ENCODE measurements around the gene FMNL3.
"Not testable (repeated sequence)": the region's sequence is repeated elsewhere in the genome, so short reads cannot be mapped to it uniquely, and the experiment has no call there.

The FMNL3 gene

DNA sequence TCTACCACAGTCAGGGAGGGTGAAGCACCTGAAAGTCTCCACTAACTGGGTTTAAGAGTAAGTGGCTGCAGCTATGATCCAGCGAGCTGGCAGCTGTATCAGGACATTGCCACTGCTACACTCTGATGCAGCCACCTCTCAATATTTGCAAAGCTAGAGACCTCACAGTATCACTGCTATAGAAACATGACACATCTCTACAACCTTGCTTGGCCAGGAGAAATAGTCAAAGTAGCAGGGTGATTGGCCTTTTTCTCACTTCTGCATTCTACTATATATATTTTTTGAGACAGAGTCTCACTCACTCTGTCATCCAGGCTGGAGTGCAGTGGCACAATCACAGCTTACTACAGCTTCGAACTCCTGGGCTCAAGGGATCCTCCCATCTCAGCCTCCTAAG lies 9.3 kb upstream of the FMNL3 start:
- no peak for DNase-seq

DNA sequence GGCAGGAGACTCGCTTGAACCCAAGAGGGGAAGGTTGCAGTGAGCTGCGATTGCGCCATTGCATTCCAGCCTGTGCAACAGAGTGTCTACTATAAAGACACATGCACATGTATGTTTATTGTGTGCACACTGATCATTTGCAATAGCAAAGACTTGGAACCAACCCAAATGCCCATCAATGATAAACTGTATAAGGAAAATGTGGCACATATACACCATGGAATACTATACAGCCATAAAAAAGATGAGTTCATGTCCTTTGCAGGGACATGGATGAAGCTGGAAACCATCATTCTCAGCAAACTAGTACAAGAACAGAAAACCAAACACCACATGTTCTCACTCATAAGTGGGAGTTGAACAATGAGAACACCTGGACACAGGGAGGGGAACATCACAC lies 6.7 kb upstream of the FMNL3 start:
- DNase-seq = not testable (repeated sequence)

GRCh38 chr12:49708851-49709250 lies 1.6 kb upstream of the FMNL3 start:
- DNase-seq = no peak

- no peak for DNase-seq
Measured at GRCh38 chr12:49707812-49708147, 575 bp upstream of the FMNL3 start.

- no peak for DNase-seq
Measured at GRCh38 chr12:49706351-49707127, 666 bp downstream of the FMNL3 start.

DNA sequence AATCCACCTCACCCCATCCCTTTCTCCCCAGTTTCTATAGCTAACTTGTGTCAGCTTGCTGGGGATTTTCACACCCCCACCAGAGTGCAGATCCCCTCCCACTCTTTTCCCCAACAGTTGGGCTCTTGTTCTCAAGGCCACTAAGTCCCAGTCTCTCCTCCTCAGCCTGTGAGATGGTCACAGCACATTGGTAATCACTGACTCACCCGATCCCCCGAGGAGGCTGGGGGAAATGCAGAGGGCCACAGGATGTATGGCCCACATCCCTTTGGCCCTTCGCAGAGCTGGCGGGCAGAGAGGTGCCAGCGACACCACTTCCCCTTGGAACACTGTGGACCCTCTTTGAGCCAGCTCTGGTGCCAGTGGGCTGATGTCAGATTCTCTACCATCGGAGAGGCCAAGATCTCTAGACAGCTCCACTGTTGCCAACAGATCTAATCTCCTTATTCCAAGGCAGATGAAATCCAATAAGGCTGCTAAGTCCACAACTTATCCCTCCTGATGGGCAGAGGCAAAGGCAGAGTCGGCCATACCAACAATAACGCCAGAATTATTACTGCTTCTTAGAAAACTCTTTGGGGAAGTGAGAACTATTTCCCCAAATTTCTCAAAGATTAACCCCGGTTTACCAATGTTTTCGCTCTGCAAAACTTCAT lies 1.6 kb downstream of the FMNL3 start:
- peak; percentile 25 for DNase-seq

DNA sequence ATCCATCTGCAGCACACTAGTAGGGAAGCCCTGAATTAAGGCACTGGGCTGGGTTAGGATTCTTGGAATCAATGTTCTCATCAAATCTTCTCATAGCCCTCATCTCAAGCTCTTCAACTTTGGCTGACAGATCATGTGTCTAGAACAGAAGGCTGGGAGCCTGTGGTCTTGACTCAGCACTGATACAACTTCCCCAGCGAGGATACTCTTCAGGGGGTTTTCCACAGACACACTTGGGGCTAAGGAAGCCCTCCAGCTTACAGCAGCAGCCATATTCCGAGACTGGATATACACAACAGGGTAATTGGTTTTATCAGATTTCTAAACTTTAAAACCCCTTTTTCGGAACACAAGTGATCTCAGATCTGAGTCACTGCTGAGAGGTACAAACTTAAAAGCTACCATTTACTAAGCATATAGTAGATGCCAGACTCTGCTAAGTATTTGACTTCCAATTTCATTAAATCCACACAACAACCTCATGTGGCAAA lies 3.5 kb downstream of the FMNL3 start:
- DNase-seq = peak; percentile 43

- DNase-seq = no peak
Measured at GRCh38 chr12:49702676-49703215, 4.5 kb downstream of the FMNL3 start.

GRCh38 chr12:49702009-49702408 lies 5.2 kb downstream of the FMNL3 start:
- no peak for DNase-seq

DNA sequence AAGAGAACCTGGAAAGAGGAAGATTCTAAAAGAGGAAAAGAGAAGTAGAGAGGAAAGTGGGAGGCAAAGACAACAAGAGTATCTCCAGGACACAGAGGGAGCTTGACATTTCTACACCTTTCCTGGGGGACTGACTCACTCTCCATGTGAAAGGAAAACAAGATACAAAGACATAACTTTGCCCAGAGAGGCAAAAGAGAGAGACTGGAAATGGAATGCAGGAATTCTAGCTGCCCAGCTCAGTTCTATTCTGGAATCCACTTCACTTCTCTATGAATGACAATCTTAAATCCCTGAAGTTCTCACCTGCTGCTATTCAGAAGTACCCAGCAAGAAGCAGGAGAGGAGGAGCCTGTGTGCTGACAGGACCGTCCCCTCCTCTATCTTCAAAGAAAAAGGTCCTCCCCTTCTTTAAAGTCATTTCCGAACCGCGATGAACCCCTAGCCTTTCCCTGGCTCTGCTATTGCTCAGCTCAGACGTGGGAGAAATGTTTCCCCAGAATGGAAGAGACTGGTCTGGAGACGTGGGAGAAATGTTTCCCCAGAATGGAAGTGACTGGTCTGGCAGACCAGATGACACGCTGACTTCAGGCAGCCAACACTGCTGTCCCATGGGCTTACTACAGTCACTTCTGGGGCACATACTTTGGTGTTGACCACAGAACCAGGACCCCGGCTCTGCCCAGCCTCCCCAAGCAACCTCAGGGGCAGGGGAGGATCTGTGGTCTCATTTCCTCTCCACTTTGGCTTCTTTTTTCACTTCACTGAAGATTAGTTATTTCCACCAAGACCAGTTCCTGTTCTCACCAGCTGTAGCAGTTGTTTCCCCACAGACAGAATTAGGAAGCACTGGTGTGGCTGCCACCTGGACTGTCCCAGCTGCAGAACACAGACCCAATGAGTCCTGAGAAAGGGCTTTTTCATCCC lies 8.3 kb downstream of the FMNL3 start:
- DNase-seq = peak; percentile 36

DNA sequence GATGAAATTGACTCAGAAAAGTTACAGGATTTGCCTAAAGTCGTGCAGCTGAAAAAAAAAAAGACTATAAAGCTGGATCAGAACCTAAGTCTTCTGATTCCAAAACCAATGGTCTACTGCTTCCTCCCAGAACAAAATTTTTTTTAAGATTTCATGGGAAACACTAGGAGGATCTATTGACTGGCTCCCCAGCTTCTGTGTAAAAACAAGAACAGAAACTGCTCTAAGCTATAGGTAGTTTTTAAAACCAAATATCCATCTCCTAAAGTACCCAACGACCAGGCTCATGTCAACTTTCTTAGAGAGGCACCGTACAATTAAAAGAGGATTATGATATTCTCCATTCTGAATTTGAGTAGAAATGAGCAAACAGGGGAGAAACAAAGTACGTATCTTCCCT lies 9.4 kb downstream of the FMNL3 start:
- DNase-seq = no peak

- no peak for DNase-seq
Measured at GRCh38 chr12:49696723-49697122, 10.5 kb downstream of the FMNL3 start.

GRCh38 chr12:49693931-49694444 lies 13.2 kb downstream of the FMNL3 start:
- DNase-seq = no peak

- DNase-seq = no peak
Measured at GRCh38 chr12:49692851-49693250, 14.4 kb downstream of the FMNL3 start.

- DNase-seq = no peak
Measured at GRCh38 chr12:49689785-49690184, 17.4 kb downstream of the FMNL3 start.

GRCh38 chr12:49689237-49689636 lies 18.0 kb downstream of the FMNL3 start:
- no peak for DNase-seq

GRCh38 chr12:49687941-49688340 lies 19.3 kb downstream of the FMNL3 start:
- no peak for DNase-seq

GRCh38 chr12:49684310-49684854 lies 22.8 kb downstream of the FMNL3 start:
- DNase-seq = no peak

DNA sequence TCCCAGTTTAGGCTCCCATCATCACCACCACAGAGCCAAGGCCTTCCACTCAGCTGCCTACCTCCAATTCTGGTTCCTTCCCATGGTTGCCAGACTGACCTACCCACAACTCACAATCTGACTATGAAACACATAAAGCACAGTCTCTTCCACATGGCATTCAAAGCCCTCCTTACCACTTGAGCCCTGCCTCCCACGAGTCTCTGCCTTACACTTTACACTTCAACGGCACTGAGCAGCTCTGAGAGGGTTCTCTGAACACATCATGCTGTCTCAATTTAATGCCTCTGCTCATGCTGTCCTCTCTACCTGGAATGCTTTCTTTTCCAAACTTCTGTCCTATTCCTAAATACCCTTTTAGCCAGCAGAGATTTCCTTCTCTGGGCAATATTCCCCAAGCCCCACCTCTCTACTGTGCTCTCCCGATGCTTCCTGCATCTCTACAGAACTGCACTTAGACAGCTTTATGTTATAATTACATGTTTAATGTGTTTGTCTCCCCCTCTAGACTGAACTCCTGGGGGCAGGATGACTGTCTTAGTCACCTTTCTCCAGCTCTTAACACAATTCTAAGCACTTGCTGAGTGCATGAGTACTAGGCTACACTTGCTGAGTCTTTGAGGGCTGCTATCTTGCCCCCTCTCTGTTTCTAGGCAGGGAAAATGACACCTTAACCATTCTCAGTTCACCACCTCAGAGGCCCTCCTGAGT lies 23.5 kb downstream of the FMNL3 start:
- DNase-seq = no peak

- no peak for DNase-seq
Measured at GRCh38 chr12:49680075-49680474, 27.1 kb downstream of the FMNL3 start.

DNA sequence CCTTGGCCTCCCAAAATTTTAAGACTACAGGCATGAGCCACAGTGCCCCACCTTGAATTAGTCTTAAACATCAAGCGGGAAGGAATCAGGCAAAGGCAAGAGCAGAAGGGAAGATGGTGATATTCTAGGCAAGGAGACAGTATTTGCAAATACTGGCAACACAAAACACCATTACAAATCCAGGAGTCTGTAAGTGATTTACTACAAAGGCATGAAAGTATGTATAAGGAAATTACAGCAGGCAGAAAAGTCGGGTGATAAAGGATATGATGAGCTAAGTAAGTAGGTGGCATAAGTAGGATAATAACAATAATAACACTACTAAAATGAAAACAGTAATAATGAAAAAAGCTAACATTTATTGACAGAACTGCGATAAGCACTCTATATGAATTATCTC lies 28.5 kb downstream of the FMNL3 start:
- DNase-seq = no peak

DNA sequence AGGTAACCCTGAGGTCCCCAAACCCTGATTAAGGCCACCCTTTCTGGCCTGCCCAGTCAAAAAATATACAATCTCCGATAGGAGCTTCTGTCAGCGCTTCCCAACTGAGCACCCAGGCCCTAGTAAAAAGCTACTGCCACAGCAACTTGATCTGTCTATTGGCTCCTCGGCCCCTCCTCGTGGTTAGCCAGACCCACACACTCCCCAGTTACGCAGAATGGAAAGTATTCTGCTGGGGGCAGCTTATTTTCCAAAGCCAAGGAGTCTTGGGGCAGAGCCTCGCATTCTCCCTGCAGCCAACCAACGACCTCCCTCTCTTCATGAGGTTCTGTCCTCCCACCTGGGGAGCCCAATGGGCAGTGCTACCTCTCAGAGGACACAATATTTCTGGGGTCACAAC lies 32.1 kb downstream of the FMNL3 start:
- no peak for DNase-seq

Data from CD4-positive, alpha-beta T cell treated with Interferon gamma for 1 hour (primary cell).